T-helper 17 cell (primary cell): ENCODE measurements around the gene CTNNBIP1. TPM values are rescaled to one million over a fixed set of nuclear protein-coding genes. Genes with fewer than 3 reads are reported as not detected.
A peak's percentile ranks its signal among the peaks of the same experiment; 100 is the strongest.

Experiments
- ATAC-seq: fragments of 150-1000 bp; cut with Tn5 transposase; 2 replicates; pipeline ENCODE4 v1.10.0; 2021; ENCODE audit warnings: mild to moderate bottlenecking, moderate library complexity
- DNase-seq, 3 donors: peaks; one replicate each; pipeline versions ENCODE4 v3.0.0 to v3.0.0-alpha.2; 2020 to 2021
- H3K9me3 ChIP-seq: one replicate; pipeline ENCODE4 v1.7.0; 2013; ENCODE audit warnings: low read length, mild to moderate bottlenecking; ENCODE audit not compliant: control insufficient read depth, poor library complexity, severe bottlenecking
- H3K27ac Mint-ChIP-seq: one replicate; pipeline ENCODE4 v1.8.0; 2022; ENCODE audit warnings: mild to moderate bottlenecking, moderate library complexity, mixed read lengths
- H3K27me3 Mint-ChIP-seq: one replicate; pipeline ENCODE4 v1.8.0; 2022; ENCODE audit warnings: mixed read lengths
- H3K36me3 Mint-ChIP-seq: one replicate; pipeline ENCODE4 v1.8.0; 2022; ENCODE audit warnings: low read depth, mixed read lengths
- H3K4me1 Mint-ChIP-seq: one replicate; pipeline ENCODE4 v1.8.0; 2022; ENCODE audit warnings: mild to moderate bottlenecking, mixed read lengths
- H3K4me3 Mint-ChIP-seq: one replicate; pipeline ENCODE4 v1.8.0; 2022; ENCODE audit warnings: mild to moderate bottlenecking, moderate library complexity, mixed read lengths
- total RNA-seq, 4 donors: library from RNA in 2 of 4; stranded (reverse) in 2 of 4; gene quantifications; one replicate each; pipeline ENCODE4 v1.2.3 and lab custom pipeline; 2022 to 2026

The CTNNBIP1 gene
- total RNA-seq, 2 donors from 2014 or later: 9.2 to 10.5 TPM

GRCh38 chr1:9852004-9852403, 58.1 kb downstream of the CTNNBIP1 start:
- Mint-ChIP-seq H3K4me3 (no peak overlapping the region), H3K27ac (peak overlapping the region; percentile 29), H3K27me3 (no peaks in the 10 kb centered on the region), H3K36me3 (no peaks in the 10 kb centered on the region), H3K4me1 (no peaks in the 10 kb centered on the region)
- ATAC-seq: no peak
- H3K9me3 ChIP-seq: no peaks in the 10 kb centered on the region
- no peak for DNase-seq

GRCh38 chr1:9850442-9851162, 59.5 kb downstream of the CTNNBIP1 start:
- no peak overlapping the region for H3K4me3 Mint-ChIP-seq
- no peaks in the 10 kb centered on the region for H3K36me3 Mint-ChIP-seq
- ATAC-seq (peak; percentile 21), DNase-seq (no peak)
- H3K27me3 Mint-ChIP-seq: no peaks in the 10 kb centered on the region
- peaks cover 3% of the 10 kb centered on the region for H3K4me1 Mint-ChIP-seq
- no peaks in the 10 kb centered on the region for H3K9me3 ChIP-seq
- H3K27ac Mint-ChIP-seq: no peak overlapping the region

- Mint-ChIP-seq H3K4me1 (peaks cover 3% of the 10 kb centered on the region), H3K4me3 (no peak overlapping the region)
- peak; percentile 56 for ATAC-seq
Observed at GRCh38 chr1:9849691-9850441, 60.2 kb downstream of the CTNNBIP1 start.

GRCh38 chr1:9848022-9848421, 62.0 kb downstream of the CTNNBIP1 start:
- H3K4me3 Mint-ChIP-seq: no peak overlapping the region
- no peak for DNase-seq
- no peaks in the 10 kb centered on the region for H3K27me3 Mint-ChIP-seq
- ATAC-seq: no peak
- no peaks in the 10 kb centered on the region for H3K9me3 ChIP-seq
- no peak overlapping the region for H3K27ac Mint-ChIP-seq
- peaks cover 3% of the 10 kb centered on the region for H3K4me1 Mint-ChIP-seq
- no peaks in the 10 kb centered on the region for H3K36me3 Mint-ChIP-seq

More at GRCh38 chr1:9849691-9850441, 60.2 kb downstream of the CTNNBIP1 start:
- Mint-ChIP-seq H3K27ac (no peak overlapping the region), H3K36me3 (no peaks in the 10 kb centered on the region), H3K27me3 (no peaks in the 10 kb centered on the region)
- H3K9me3 ChIP-seq: no peaks in the 10 kb centered on the region
- no peak for DNase-seq

- H3K27ac Mint-ChIP-seq: no peak overlapping the region
- H3K27me3 Mint-ChIP-seq: no peaks in the 10 kb centered on the region
Observed at GRCh38 chr1:9847269-9847668, 62.8 kb downstream of the CTNNBIP1 start.

GRCh38 chr1:9846611-9847171, 63.4 kb downstream of the CTNNBIP1 start:
- DNase-seq: no peak
- peaks cover 3% of the 10 kb centered on the region for H3K4me1 Mint-ChIP-seq
- H3K27ac Mint-ChIP-seq: no peak overlapping the region
- H3K4me3 Mint-ChIP-seq: no peak overlapping the region
- H3K9me3 ChIP-seq: no peaks in the 10 kb centered on the region
- no peak for ATAC-seq
- H3K27me3 Mint-ChIP-seq: no peaks in the 10 kb centered on the region
- H3K36me3 Mint-ChIP-seq: no peaks in the 10 kb centered on the region

More at GRCh38 chr1:9847269-9847668, 62.8 kb downstream of the CTNNBIP1 start:
- ATAC-seq (no peak), DNase-seq (no peak)
- Mint-ChIP-seq H3K4me1 (peaks cover 3% of the 10 kb centered on the region), H3K4me3 (no peak overlapping the region), H3K36me3 (no peaks in the 10 kb centered on the region)
- no peaks in the 10 kb centered on the region for H3K9me3 ChIP-seq

GRCh38 chr1:9845914-9846313, 64.2 kb downstream of the CTNNBIP1 start:
- H3K9me3 ChIP-seq: no peaks in the 10 kb centered on the region
- Mint-ChIP-seq H3K4me1 (peaks cover 3% of the 10 kb centered on the region), H3K27ac (no peak overlapping the region), H3K27me3 (no peaks in the 10 kb centered on the region), H3K36me3 (peaks cover 2% of the 10 kb centered on the region), H3K4me3 (no peak overlapping the region)
- ATAC-seq (no peak), DNase-seq (no peak)

- no peak for ATAC-seq
- no peaks in the 10 kb centered on the region for H3K9me3 ChIP-seq
- H3K27me3 Mint-ChIP-seq: no peaks in the 10 kb centered on the region
- no peak overlapping the region for H3K4me3 Mint-ChIP-seq
- H3K4me1 Mint-ChIP-seq: peaks cover 3% of the 10 kb centered on the region
- peaks cover 5% of the 10 kb centered on the region for H3K36me3 Mint-ChIP-seq
- DNase-seq: no peak
- no peak overlapping the region for H3K27ac Mint-ChIP-seq
Observed at GRCh38 chr1:9844756-9845155, 65.3 kb downstream of the CTNNBIP1 start.

GRCh38 chr1:9844106-9844505, 66.0 kb downstream of the CTNNBIP1 start:
- H3K9me3 ChIP-seq: no peaks in the 10 kb centered on the region
- H3K27me3 Mint-ChIP-seq: no peaks in the 10 kb centered on the region
- no peak overlapping the region for H3K4me3 Mint-ChIP-seq
- peaks cover 5% of the 10 kb centered on the region for H3K36me3 Mint-ChIP-seq
- ATAC-seq (no peak), DNase-seq (no peak)
- no peak overlapping the region for H3K27ac Mint-ChIP-seq
- H3K4me1 Mint-ChIP-seq: peaks cover 3% of the 10 kb centered on the region

GRCh38 chr1:9843576-9843945, 66.5 kb downstream of the CTNNBIP1 start:
- no peak overlapping the region for H3K4me3 Mint-ChIP-seq
- ATAC-seq (no peak), DNase-seq (no peak)
- peaks cover 5% of the 10 kb centered on the region for H3K36me3 Mint-ChIP-seq
- H3K27ac Mint-ChIP-seq: no peak overlapping the region
- H3K27me3 Mint-ChIP-seq: no peaks in the 10 kb centered on the region
- H3K9me3 ChIP-seq: no peaks in the 10 kb centered on the region
- peaks cover 3% of the 10 kb centered on the region for H3K4me1 Mint-ChIP-seq

GRCh38 chr1:9842781-9843575, 67.1 kb downstream of the CTNNBIP1 start:
- H3K4me3 Mint-ChIP-seq: no peak overlapping the region
- peaks cover 3% of the 10 kb centered on the region for H3K4me1 Mint-ChIP-seq
- no peak for ATAC-seq
- H3K27me3 Mint-ChIP-seq: no peaks in the 10 kb centered on the region
- H3K9me3 ChIP-seq: no peaks in the 10 kb centered on the region
- H3K36me3 Mint-ChIP-seq: peaks cover 5% of the 10 kb centered on the region
- DNase-seq: no peak
- H3K27ac Mint-ChIP-seq: no peak overlapping the region

GRCh38 chr1:9842073-9842711, 67.9 kb downstream of the CTNNBIP1 start:
- H3K4me3 Mint-ChIP-seq: no peak overlapping the region
- no peak for ATAC-seq
- DNase-seq: no peak
- no peaks in the 10 kb centered on the region for H3K9me3 ChIP-seq
- H3K27me3 Mint-ChIP-seq: no peaks in the 10 kb centered on the region
- H3K27ac Mint-ChIP-seq: no peak overlapping the region
- peaks cover 5% of the 10 kb centered on the region for H3K36me3 Mint-ChIP-seq
- H3K4me1 Mint-ChIP-seq: peaks cover 7% of the 10 kb centered on the region
